HepG2 (cell line): ENCODE measurements around the gene SHBG. TPM values are rescaled to one million over a fixed set of nuclear protein-coding genes. Genes with fewer than 3 reads are reported as not detected.
A peak's percentile ranks its signal among the peaks of the same experiment; 100 is the strongest.

Experiments used
- ATAD3A ChIP-seq: sonication (generic); formaldehyde crosslinking; IDR thresholded peaks from 2 replicates; pipeline ENCODE4 v1.4.0; 2020; ENCODE audit warnings: missing genetic modification reagents
- ELF1 ChIP-seq: sonication (generic); formaldehyde crosslinking; IDR thresholded peaks from 2 replicates; pipeline ENCODE4 v1.4.0; 2020; ENCODE audit warnings: missing genetic modification reagents
- HCFC1 ChIP-seq: fragments of 150-350 bp; IDR thresholded peaks from 2 replicates; pipeline ENCODE4 v1.6.1; 2014; ENCODE audit warnings: low read depth, low read length
- HOXA5 ChIP-seq: sonication (generic); formaldehyde crosslinking; IDR thresholded peaks from 2 replicates; pipeline ENCODE4 v1.4.0; 2020; ENCODE audit warnings: missing genetic modification reagents
- IRF9 ChIP-seq: sonication (generic); formaldehyde crosslinking; IDR thresholded peaks from 2 replicates; pipeline ENCODE4 v1.8.0; 2022; ENCODE audit warnings: missing genetic modification reagents, mild to moderate bottlenecking, borderline replicate concordance
- KDM4B ChIP-seq: sonication (generic); formaldehyde crosslinking; IDR thresholded peaks from 2 replicates; pipeline ENCODE4 v1.4.0; 2020; ENCODE audit warnings: missing genetic modification reagents
- MIER3 ChIP-seq: IDR thresholded peaks from 2 replicates; pipeline ENCODE4 v1.6.1; 2016; ENCODE audit warnings: missing compliant biosample characterization, borderline replicate concordance
- RFX3 ChIP-seq: IDR thresholded peaks from 2 replicates; pipeline ENCODE4 v1.6.1; 2016; ENCODE audit warnings: missing biosample characterization, missing genetic modification reagents
- SKIL ChIP-seq: sonication (generic); formaldehyde crosslinking; IDR thresholded peaks from 2 replicates; pipeline ENCODE4 v1.8.0; 2022; ENCODE audit warnings: missing genetic modification reagents, mild to moderate bottlenecking, moderate library complexity, borderline replicate concordance
- SOX13 ChIP-seq, 3 experiments: fragments of 450-650 bp in 1 of 3; sonication (generic) in 1 of 3; formaldehyde crosslinking in 1 of 3; IDR thresholded peaks in 2 of 3; conservative IDR thresholded peaks in 1 of 3; 2 replicates each; pipeline versions ENCODE4 v1.5.0 to v1.6.1; 2016 to 2020; ENCODE audit warnings: antibody characterized with exemption in 1 of 3, mild to moderate bottlenecking in 1 of 3, missing compliant biosample characterization in 1 of 3, missing genetic modification reagents in 1 of 3, moderate library complexity in 1 of 3
- ZMYM4 ChIP-seq: sonication (generic); formaldehyde crosslinking; IDR thresholded peaks from 2 replicates; pipeline ENCODE4 v1.8.1; 2023; ENCODE audit warnings: mild to moderate bottlenecking, missing genetic modification reagents
- ZNF672 ChIP-seq: sonication (generic); formaldehyde crosslinking; IDR thresholded peaks from 2 replicates; pipeline ENCODE4 v1.8.1; 2022; ENCODE audit warnings: missing genetic modification reagents
- ZNF773 ChIP-seq: sonication (generic); formaldehyde crosslinking; IDR thresholded peaks from 2 replicates; pipeline ENCODE4 v1.4.0; 2020; ENCODE audit warnings: missing genetic modification reagents, borderline replicate concordance
- polyA plus RNA-seq, 8 experiments: library from polyadenylated mRNA; depleted of rRNA in 3 of 8; stranded (reverse) in 7 of 8; unstranded in 1 of 8; fragments of >200 nt; fragmentation: Illumina TruSeq in 4 of 8; extraction: Trizol in 4 of 8; gene quantifications; 2 replicates each; pipeline versions ENCODE4 v1.2.1 to v1.2.3, GENCODE V29; 2011 to 2016; ENCODE audit warnings: low read depth in 4 of 8, missing spikeins in 1 of 8, mixed read lengths in 1 of 8; ENCODE audit not compliant: insufficient read depth in 1 of 8
- total RNA-seq, 5 experiments: library from RNA; depleted of rRNA; stranded (reverse); fragments of >200 nt; fragmentation: Illumina TruSeq; extraction: Trizol; gene quantifications; 2 replicates each; pipeline ENCODE4 v1.2.3, GENCODE V29; 2016; ENCODE audit warnings: low read depth in 1 of 5
- TF ChIP-seq, protein P1 (sequence below), 2 experiments: IDR thresholded peaks; 2 replicates each; pipeline ENCODE4 v1.6.1; 2011 to 2012; ENCODE audit warnings: low read length in 2 of 2, borderline replicate concordance in 1 of 2, low read depth in 1 of 2, mild to moderate bottlenecking in 1 of 2, moderate library complexity in 1 of 2
- TF ChIP-seq, protein P2 (sequence below): sonication (generic); formaldehyde crosslinking; IDR thresholded peaks from 2 replicates; pipeline ENCODE4 v1.5.0; 2020; ENCODE audit warnings: missing genetic modification reagents
- TF ChIP-seq, protein P3 (sequence below), 2 experiments: sonication (generic) in 1 of 2; formaldehyde crosslinking in 1 of 2; IDR thresholded peaks; 2 replicates each; pipeline versions ENCODE4 v1.4.0 to v1.6.1; 2018 to 2020; ENCODE audit warnings: missing genetic modification reagents in 2 of 2, borderline replicate concordance in 1 of 2, low read depth in 1 of 2, mild to moderate bottlenecking in 1 of 2, missing biosample characterization in 1 of 2

SHBG gene
- total and polyA plus RNA-seq, 2 of the 13 experiments (the other 11 are each of a cell fraction or from before 2014, with no cell fraction given) = 4.0 to 6.1 TPM

DNA sequence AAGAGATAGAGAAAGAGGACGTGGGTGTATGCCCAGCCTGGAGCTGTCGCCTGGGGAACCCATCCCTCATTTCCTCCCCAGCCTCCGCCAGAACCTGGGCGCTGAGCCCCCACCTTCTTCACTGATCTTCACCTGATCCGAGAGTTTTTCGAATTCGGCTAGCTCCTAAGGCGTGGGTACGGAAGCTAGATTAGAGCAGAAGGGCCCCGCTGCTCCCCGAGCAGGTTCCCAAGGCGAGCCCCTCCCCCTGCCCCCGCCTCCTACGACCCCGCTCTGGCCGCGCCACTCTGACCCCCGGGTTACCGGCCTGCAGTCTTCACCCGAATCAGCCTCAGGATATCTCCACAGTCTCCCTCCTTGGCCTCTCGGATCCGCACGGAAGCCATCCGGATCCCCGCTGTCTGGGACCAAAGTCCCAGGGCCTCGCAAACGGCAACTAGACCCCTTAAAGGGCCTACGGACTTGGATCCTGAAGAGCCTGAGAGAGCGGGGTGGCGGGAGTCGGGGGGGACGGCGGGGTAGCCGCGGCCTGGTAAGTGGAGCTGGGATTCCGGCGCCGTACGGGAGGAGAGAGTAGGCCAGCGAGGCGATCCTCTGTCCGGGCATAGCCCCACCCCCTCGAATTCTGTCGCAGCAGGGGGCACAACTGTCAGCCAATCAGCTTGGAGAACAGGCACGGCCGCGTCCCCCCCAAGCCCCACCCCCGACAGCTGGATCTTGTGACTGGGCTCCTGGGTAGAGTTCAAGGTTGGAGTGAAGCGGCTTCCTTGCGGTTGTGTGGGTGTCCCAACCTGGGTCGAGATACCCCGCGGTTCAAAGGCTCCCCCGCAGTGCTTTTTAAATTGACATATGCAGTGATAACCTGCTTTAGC lies 2.4 kb upstream of the SHBG start, which contains the start of gene SAT2 (continued):
- TF ChIP-seq, protein P1, sequence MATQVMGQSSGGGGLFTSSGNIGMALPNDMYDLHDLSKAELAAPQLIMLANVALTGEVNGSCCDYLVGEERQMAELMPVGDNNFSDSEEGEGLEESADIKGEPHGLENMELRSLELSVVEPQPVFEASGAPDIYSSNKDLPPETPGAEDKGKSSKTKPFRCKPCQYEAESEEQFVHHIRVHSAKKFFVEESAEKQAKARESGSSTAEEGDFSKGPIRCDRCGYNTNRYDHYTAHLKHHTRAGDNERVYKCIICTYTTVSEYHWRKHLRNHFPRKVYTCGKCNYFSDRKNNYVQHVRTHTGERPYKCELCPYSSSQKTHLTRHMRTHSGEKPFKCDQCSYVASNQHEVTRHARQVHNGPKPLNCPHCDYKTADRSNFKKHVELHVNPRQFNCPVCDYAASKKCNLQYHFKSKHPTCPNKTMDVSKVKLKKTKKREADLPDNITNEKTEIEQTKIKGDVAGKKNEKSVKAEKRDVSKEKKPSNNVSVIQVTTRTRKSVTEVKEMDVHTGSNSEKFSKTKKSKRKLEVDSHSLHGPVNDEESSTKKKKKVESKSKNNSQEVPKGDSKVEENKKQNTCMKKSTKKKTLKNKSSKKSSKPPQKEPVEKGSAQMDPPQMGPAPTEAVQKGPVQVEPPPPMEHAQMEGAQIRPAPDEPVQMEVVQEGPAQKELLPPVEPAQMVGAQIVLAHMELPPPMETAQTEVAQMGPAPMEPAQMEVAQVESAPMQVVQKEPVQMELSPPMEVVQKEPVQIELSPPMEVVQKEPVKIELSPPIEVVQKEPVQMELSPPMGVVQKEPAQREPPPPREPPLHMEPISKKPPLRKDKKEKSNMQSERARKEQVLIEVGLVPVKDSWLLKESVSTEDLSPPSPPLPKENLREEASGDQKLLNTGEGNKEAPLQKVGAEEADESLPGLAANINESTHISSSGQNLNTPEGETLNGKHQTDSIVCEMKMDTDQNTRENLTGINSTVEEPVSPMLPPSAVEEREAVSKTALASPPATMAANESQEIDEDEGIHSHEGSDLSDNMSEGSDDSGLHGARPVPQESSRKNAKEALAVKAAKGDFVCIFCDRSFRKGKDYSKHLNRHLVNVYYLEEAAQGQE (IDR thresholded peaks at IDR 0.05; ENCODE audit: borderline replicate concordance in 1 of 2, low read depth in 1 of 2, low read length in 2 of 2) = peak in 1 of 2 experiments; percentile 33; a peak in 1 of 4 replicates
- peak; percentile 35; the same call in 1 of the 2 replicates for TF ChIP-seq SKIL (CRISPR knock-in tag)
- TF ChIP-seq IRF9 (CRISPR knock-in tag) = no peak
- peak; percentile 46; the same call in 1 of the 2 replicates for TF ChIP-seq HOXA5 (CRISPR knock-in tag)
- TF ChIP-seq ZNF773 = no peak
- peak; percentile 93; the same call in 1 of the 2 replicates for TF ChIP-seq MIER3 (CRISPR knock-in tag)
- no peak for TF ChIP-seq RFX3
- TF ChIP-seq ZMYM4 (CRISPR knock-in tag) = peak; percentile 66
- TF ChIP-seq, protein P2, sequence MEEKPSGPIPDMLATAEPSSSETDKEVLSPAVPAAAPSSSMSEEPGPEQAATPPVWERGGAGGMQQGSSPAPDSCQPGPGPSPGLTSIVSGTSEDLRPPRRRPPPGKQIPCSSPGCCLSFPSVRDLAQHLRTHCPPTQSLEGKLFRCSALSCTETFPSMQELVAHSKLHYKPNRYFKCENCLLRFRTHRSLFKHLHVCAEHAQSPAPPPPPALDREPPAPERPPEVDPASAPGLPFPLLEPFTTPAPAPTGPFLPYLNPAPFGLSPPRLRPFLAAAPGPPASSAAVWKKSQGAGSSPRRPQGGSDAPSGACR (CRISPR knock-in tag) = 0 out of 2 replicates have a peak, but pooled peaks have one; percentile 6
- no peak for TF ChIP-seq ATAD3A
- no peak for TF ChIP-seq SOX13 (IDR thresholded peaks at IDR 0.05)
- TF ChIP-seq SOX13 (CRISPR knock-in tag; conservative IDR thresholded peaks at IDR 0.05 in 1 of 2, IDR thresholded peaks at IDR 0.05 in 1 of 2) = peak in 1 of 2 experiments; percentile 27; a peak in 1 of 4 replicates
- TF ChIP-seq, protein P3, sequence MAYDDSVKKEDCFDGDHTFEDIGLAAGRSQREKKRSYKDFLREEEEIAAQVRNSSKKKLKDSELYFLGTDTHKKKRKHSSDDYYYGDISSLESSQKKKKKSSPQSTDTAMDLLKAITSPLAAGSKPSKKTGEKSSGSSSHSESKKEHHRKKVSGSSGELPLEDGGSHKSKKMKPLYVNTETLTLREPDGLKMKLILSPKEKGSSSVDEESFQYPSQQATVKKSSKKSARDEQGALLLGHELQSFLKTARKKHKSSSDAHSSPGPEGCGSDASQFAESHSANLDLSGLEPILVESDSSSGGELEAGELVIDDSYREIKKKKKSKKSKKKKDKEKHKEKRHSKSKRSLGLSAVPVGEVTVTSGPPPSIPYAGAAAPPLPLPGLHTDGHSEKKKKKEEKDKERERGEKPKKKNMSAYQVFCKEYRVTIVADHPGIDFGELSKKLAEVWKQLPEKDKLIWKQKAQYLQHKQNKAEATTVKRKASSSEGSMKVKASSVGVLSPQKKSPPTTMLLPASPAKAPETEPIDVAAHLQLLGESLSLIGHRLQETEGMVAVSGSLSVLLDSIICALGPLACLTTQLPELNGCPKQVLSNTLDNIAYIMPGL (CRISPR knock-in tag; IDR thresholded peaks at IDR 0.05; ENCODE audit: borderline replicate concordance in 1 of 2, low read depth in 1 of 2) = peak; percentile 54 to 61; a peak in 2 of 4 replicates
- TF ChIP-seq ELF1 (CRISPR knock-in tag) = no peak
- TF ChIP-seq KDM4B (CRISPR knock-in tag) = no peak
- TF ChIP-seq HCFC1 = no peak
- TF ChIP-seq ZNF672 = no peak
